ENCODE data around the gene COBLL1. TPM values are rescaled to one million over a fixed set of nuclear protein-coding genes. Genes with fewer than 3 reads are reported as not detected.

The COBLL1 gene
- total RNA-seq, 1 experiment from 2014 or later = 47.0 TPM

DNA sequence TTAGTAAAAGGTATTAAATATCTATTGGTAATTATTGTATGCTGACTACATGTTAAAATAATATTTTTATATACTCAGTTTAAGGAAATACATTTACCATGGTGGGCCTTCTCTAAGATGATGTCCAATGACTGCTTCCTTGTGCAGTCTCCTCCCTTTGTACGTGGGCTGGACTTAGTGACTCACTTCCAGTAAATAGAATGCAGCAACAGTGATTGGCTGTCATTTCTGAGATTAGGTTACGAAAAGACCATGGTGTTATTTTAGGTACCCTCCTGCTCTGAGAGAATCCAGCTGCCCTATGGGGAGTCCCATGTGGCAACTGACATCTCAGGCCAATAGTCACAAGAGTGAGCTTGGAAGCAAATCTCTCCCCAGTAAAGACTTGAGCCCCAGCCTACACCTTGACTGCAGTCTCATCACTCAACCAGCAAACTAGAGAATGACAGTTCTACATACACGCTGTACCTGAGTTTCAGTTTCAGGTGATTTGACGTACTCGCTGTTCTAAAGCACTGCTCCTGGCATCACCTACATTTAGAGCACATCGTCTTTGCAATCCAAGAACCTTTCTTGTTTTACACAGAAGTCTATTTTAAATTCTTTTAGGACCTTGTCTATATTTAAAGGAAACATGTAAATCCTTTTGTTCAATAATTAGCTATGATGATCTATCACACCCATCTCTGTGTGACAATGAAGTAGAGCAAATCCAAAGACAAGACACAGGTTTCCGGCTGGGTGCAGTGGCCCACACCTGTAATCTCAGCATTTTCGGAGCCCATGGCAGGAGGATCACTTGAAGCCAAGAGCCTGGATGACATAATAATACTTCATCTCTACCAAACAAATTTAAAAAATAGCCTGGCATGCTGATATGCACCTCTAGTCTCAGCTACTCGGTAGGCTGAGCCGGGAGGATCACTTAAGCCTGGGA is 87.2 kb downstream of the COBLL1 start:
- Mint-ChIP-seq H3K27ac (ENCODE audit: low read depth, unreplicated experiment) (no peak overlapping the region), H3K4me3 (ENCODE audit: unreplicated experiment) (no peak overlapping the region), H3K36me3 (ENCODE audit: insufficient read depth, unreplicated experiment) (no peaks in the 10 kb centered on the region), H3K9me3 (ENCODE audit: unreplicated experiment) (no peaks in the 10 kb centered on the region), H3K27me3 (ENCODE audit: insufficient read depth, unreplicated experiment) (no peaks in the 10 kb centered on the region), H3K4me1 (ENCODE audit: insufficient read depth, unreplicated experiment) (peaks cover 14% of the 10 kb centered on the region)
- DNase-seq (ENCODE audit: unreplicated experiment) = no peak
- BruUV-seq (replicated peaks) = no TSS peak
- CTCF ChIA-PET = no interaction called here
- intact Hi-C loops (cut with micrococcal nuclease) = no loop called here
- POLR2A ChIA-PET = interaction anchor here (1.0 to 1.2 kb wide), 2 partner anchors 15 to 121 kb away, joined by 3 read pairs; no protein-coding TSS in a partner anchor
- no peak for TF ChIP-seq CTCF (IDR thresholded peaks at IDR 0.05; ENCODE audit: unreplicated experiment)

- CTCF ChIA-PET = no interaction called here
- TF ChIP-seq CTCF (IDR thresholded peaks at IDR 0.05; ENCODE audit: unreplicated experiment) = no peak
- H3K9me3 Mint-ChIP-seq (ENCODE audit: unreplicated experiment) = no peaks in the 10 kb centered on the region
- no peak for DNase-seq (ENCODE audit: unreplicated experiment)
- BruUV-seq (replicated peaks) = no TSS peak
- peaks cover 8% of the 10 kb centered on the region for H3K4me1 Mint-ChIP-seq (ENCODE audit: insufficient read depth, unreplicated experiment)
- intact Hi-C loops (cut with micrococcal nuclease) = no loop called here
- POLR2A ChIA-PET = interaction anchor here (1.0 to 1.2 kb wide), 2 partner anchors 12 to 122 kb away, joined by 3 read pairs; no protein-coding TSS in a partner anchor
- H3K27ac Mint-ChIP-seq (ENCODE audit: low read depth, unreplicated experiment) = no peak overlapping the region
- no peaks in the 10 kb centered on the region for H3K36me3 Mint-ChIP-seq (ENCODE audit: insufficient read depth, unreplicated experiment)
- no peaks in the 10 kb centered on the region for H3K27me3 Mint-ChIP-seq (ENCODE audit: insufficient read depth, unreplicated experiment)
- no peak overlapping the region for H3K4me3 Mint-ChIP-seq (ENCODE audit: unreplicated experiment)
Measured at GRCh38 chr2:164752956-164753355, 88.7 kb downstream of the COBLL1 start.

GRCh38 chr2:164747783-164748433 is 93.7 kb downstream of the COBLL1 start:
- H3K27ac Mint-ChIP-seq (ENCODE audit: low read depth, unreplicated experiment) = no peak overlapping the region
- H3K36me3 Mint-ChIP-seq (ENCODE audit: insufficient read depth, unreplicated experiment) = peaks cover 17% of the 10 kb centered on the region
- BruUV-seq (replicated peaks) = no TSS peak
- H3K4me1 Mint-ChIP-seq (ENCODE audit: insufficient read depth, unreplicated experiment) = peaks cover 14% of the 10 kb centered on the region
- no peaks in the 10 kb centered on the region for H3K27me3 Mint-ChIP-seq (ENCODE audit: insufficient read depth, unreplicated experiment)
- no peak overlapping the region for H3K4me3 Mint-ChIP-seq (ENCODE audit: unreplicated experiment)
- ChIA-PET POLR2A (no interaction called here), CTCF (no interaction called here)
- DNase-seq (ENCODE audit: unreplicated experiment) = no peak
- intact Hi-C loops (cut with micrococcal nuclease) = no loop called here
- H3K9me3 Mint-ChIP-seq (ENCODE audit: unreplicated experiment) = no peaks in the 10 kb centered on the region
- TF ChIP-seq CTCF (IDR thresholded peaks at IDR 0.05; ENCODE audit: unreplicated experiment) = no peak

- CTCF ChIA-PET = interaction anchor here (1.0 kb wide), 1 partner anchor 22 kb away, joined by 4 read pairs; no protein-coding TSS in a partner anchor
- no peak for DNase-seq (ENCODE audit: unreplicated experiment)
- no peak overlapping the region for H3K27ac Mint-ChIP-seq (ENCODE audit: low read depth, unreplicated experiment)
- no peaks in the 10 kb centered on the region for H3K9me3 Mint-ChIP-seq (ENCODE audit: unreplicated experiment)
- H3K36me3 Mint-ChIP-seq (ENCODE audit: insufficient read depth, unreplicated experiment) = peaks cover 17% of the 10 kb centered on the region
- H3K27me3 Mint-ChIP-seq (ENCODE audit: insufficient read depth, unreplicated experiment) = no peaks in the 10 kb centered on the region
- H3K4me3 Mint-ChIP-seq (ENCODE audit: unreplicated experiment) = no peak overlapping the region
- POLR2A ChIA-PET = interaction anchor here (0.7 kb wide), 1 partner anchor 18 kb away, joined by 3 read pairs; no protein-coding TSS in a partner anchor
- TF ChIP-seq CTCF (IDR thresholded peaks at IDR 0.05; ENCODE audit: unreplicated experiment) = no peak
- H3K4me1 Mint-ChIP-seq (ENCODE audit: insufficient read depth, unreplicated experiment) = peaks cover 14% of the 10 kb centered on the region
- intact Hi-C loops (cut with micrococcal nuclease) = no loop called here
- no TSS peak for BruUV-seq (replicated peaks)
Measured at GRCh38 chr2:164747140-164747539, 94.5 kb downstream of the COBLL1 start.

All from MCF 10A (cell line).